Keratinocyte (primary cell): ENCODE results near the gene CDC14B.
"Not testable (repeated sequence)": the region's sequence is repeated elsewhere in the genome, so short reads cannot be mapped to it uniquely, and the experiment has no call there.

Source experiments
- EZH2 ChIP-seq: IDR thresholded peaks from one replicate; pipeline ENCODE4 v1.6.1; 2012; ENCODE audit warnings: inconsistent platforms, mild to moderate bottlenecking, low read length, moderate library complexity
- TF ChIP-seq, protein P1 (sequence below), 3 experiments: IDR thresholded peaks in 1 of 3; conservative IDR thresholded peaks in 1 of 3; optimal IDR thresholded peaks in 1 of 3; 2 replicates in 2 of 3; 3 replicates in 1 of 3; pipeline versions ENCODE3 to v1.5.1; 2011; ENCODE audit warnings: low read length in 3 of 3, mild to moderate bottlenecking in 3 of 3, moderate library complexity in 2 of 3, control low read depth in 1 of 3, inconsistent platforms in 1 of 3; ENCODE audit not compliant: insufficient read depth in 2 of 3; ENCODE audit errors: extremely low read depth in 1 of 3

DNA sequence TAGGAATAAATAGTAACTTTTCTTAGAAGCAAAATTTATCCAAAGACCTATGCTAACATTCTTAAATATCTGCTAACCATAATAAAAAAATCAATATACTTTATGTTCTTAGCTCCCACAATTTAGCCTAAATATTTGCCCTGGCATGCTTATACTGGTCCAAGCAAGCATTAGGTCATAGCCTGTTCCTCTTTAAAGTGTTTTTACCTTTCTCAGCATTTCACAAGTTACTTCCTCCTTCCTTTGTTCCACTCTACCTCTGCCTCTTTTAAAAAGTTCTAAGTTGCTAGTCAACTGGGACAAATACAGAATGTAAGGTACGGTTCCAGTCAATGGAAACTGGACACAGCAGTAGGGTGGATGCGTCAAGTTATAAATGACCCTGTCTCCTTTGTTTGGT, 37.4 kb downstream of the CDC14B start:
- TF ChIP-seq, protein P1, sequence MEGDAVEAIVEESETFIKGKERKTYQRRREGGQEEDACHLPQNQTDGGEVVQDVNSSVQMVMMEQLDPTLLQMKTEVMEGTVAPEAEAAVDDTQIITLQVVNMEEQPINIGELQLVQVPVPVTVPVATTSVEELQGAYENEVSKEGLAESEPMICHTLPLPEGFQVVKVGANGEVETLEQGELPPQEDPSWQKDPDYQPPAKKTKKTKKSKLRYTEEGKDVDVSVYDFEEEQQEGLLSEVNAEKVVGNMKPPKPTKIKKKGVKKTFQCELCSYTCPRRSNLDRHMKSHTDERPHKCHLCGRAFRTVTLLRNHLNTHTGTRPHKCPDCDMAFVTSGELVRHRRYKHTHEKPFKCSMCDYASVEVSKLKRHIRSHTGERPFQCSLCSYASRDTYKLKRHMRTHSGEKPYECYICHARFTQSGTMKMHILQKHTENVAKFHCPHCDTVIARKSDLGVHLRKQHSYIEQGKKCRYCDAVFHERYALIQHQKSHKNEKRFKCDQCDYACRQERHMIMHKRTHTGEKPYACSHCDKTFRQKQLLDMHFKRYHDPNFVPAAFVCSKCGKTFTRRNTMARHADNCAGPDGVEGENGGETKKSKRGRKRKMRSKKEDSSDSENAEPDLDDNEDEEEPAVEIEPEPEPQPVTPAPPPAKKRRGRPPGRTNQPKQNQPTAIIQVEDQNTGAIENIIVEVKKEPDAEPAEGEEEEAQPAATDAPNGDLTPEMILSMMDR (optimal IDR thresholded peaks at IDR 0.05 in 1 of 3, IDR thresholded peaks at IDR 0.05 in 1 of 3, conservative IDR thresholded peaks at IDR 0.05 in 1 of 3; ENCODE audit: extremely low read depth in 1 of 3, insufficient read depth in 2 of 3, low read length in 3 of 3) = not testable (repeated sequence)
- TF ChIP-seq EZH2 = not testable (repeated sequence)
